WTC11 (cell line): ENCODE results near the gene CNPY1. TPM values are rescaled to one million over a fixed set of nuclear protein-coding genes. Genes with fewer than 3 reads are reported as not detected.

Source experiments
- ATAC-seq: fragments of 200-7000 bp; cut with Tn5 transposase; 2 replicates; pipeline ENCODE4 v1.10.0; 2021; ENCODE audit warnings: mild to moderate bottlenecking, moderate library complexity
- CTCF ChIA-PET: fragments of 300-600 bp; sonication (Branson Sonifier 250); formaldehyde crosslinking; loops from one replicate; lab custom pipeline; 2021; ENCODE audit warnings: antibody characterized with exemption; lab: Charles Lee
- POLR2A ChIA-PET: fragments of 350-600 bp; sonication (Branson Sonifier 250); formaldehyde crosslinking; loops from one replicate; lab custom pipeline; 2021; ENCODE audit warnings: antibody characterized with exemption; lab: Charles Lee
- DNase-seq: peaks from one replicate; pipeline ENCODE4 v3.0.0; 2021; ENCODE audit warnings: low spot score
- H3K27ac Mint-ChIP-seq: 2 replicates; pipeline ENCODE4 v1.8.0; 2021; ENCODE audit warnings: mixed read lengths
- H3K27me3 Mint-ChIP-seq: 2 replicates; pipeline ENCODE4 v1.8.0; 2021; ENCODE audit warnings: low read depth, mild to moderate bottlenecking, moderate library complexity, mixed read lengths
- H3K36me3 Mint-ChIP-seq: 2 replicates; pipeline ENCODE4 v1.8.0; 2021; ENCODE audit warnings: mixed read lengths
- H3K4me1 Mint-ChIP-seq: 2 replicates; pipeline ENCODE4 v1.8.0; 2022; ENCODE audit warnings: mixed read lengths
- H3K4me3 Mint-ChIP-seq: 2 replicates; pipeline ENCODE4 v1.8.0; 2021; ENCODE audit warnings: mild to moderate bottlenecking, moderate library complexity, mixed read lengths
- H3K9me3 Mint-ChIP-seq: 2 replicates; pipeline ENCODE4 v1.8.0; 2021; ENCODE audit warnings: mixed read lengths
- E2F1 ChIP-seq: sonication (generic); formaldehyde crosslinking; IDR thresholded peaks from 2 replicates; pipeline ENCODE4 v1.8.0; 2022; ENCODE audit warnings: mild to moderate bottlenecking, missing genetic modification reagents
- E2F4 ChIP-seq: sonication (generic); formaldehyde crosslinking; IDR thresholded peaks from 2 replicates; pipeline ENCODE4 v1.8.1; 2022; ENCODE audit warnings: low read depth, mild to moderate bottlenecking, moderate library complexity, missing genetic modification reagents, borderline replicate concordance
- ELF4 ChIP-seq: sonication (generic); formaldehyde crosslinking; IDR thresholded peaks from 2 replicates; pipeline ENCODE4 v1.8.1; 2022; ENCODE audit warnings: low read depth, mild to moderate bottlenecking, moderate library complexity, missing genetic modification reagents
- FOXP4 ChIP-seq: sonication (generic); formaldehyde crosslinking; IDR thresholded peaks from 2 replicates; pipeline ENCODE4 v1.8.0; 2022; ENCODE audit warnings: mild to moderate bottlenecking, missing genetic modification reagents
- IRF2 ChIP-seq: sonication (generic); formaldehyde crosslinking; IDR thresholded peaks from 2 replicates; pipeline ENCODE4 v1.8.0; 2022; ENCODE audit warnings: low read depth, missing genetic modification reagents, borderline replicate concordance
- MYBL2 ChIP-seq: sonication (generic); formaldehyde crosslinking; IDR thresholded peaks from 2 replicates; pipeline ENCODE4 v1.8.1; 2023; ENCODE audit warnings: mild to moderate bottlenecking, moderate library complexity, missing genetic modification reagents
- NFATC4 ChIP-seq: fragments of 250-450 bp; sonication (Bioruptor Pico); IDR thresholded peaks from 2 replicates; pipeline ENCODE4 v1.9.0; 2021; ENCODE audit warnings: mild to moderate bottlenecking
- NR1H2 ChIP-seq: sonication (generic); formaldehyde crosslinking; IDR thresholded peaks from 2 replicates; pipeline ENCODE4 v1.9.0; 2021; ENCODE audit warnings: mild to moderate bottlenecking, moderate library complexity, missing genetic modification reagents
- SMAD3 ChIP-seq: sonication (generic); formaldehyde crosslinking; IDR thresholded peaks from 2 replicates; pipeline ENCODE4 v1.8.0; 2022; ENCODE audit warnings: missing genetic modification reagents, mild to moderate bottlenecking, borderline replicate concordance
- SOX15 ChIP-seq: fragments of 250-450 bp; sonication (Bioruptor Pico); IDR thresholded peaks from 2 replicates; pipeline ENCODE4 v1.9.0; 2021; ENCODE audit warnings: mild to moderate bottlenecking
- ZNF121 ChIP-seq: sonication (generic); formaldehyde crosslinking; IDR thresholded peaks from 2 replicates; pipeline ENCODE4 v1.8.0; 2023; ENCODE audit warnings: missing genetic modification reagents
- ZNF263 ChIP-seq: sonication (generic); formaldehyde crosslinking; IDR thresholded peaks from 2 replicates; pipeline ENCODE4 v1.8.1; 2022; ENCODE audit warnings: low read depth, mild to moderate bottlenecking, moderate library complexity, missing genetic modification reagents
- ZNF317 ChIP-seq: sonication (generic); formaldehyde crosslinking; IDR thresholded peaks from 2 replicates; pipeline ENCODE4 v1.8.1; 2023; ENCODE audit warnings: low read depth, mild to moderate bottlenecking, moderate library complexity, missing genetic modification reagents, borderline replicate concordance
- ZNF416 ChIP-seq: fragments of 250-450 bp; sonication (Bioruptor Pico); IDR thresholded peaks from 2 replicates; pipeline ENCODE4 v1.9.0; 2021; ENCODE audit warnings: mild to moderate bottlenecking, inconsistent platforms
- total RNA-seq: library from RNA; stranded (reverse); gene quantifications from 3 replicates; pipeline ENCODE4 v1.2.3, GENCODE V29; 2021
- TF ChIP-seq, protein P1 (sequence below): sonication (generic); formaldehyde crosslinking; IDR thresholded peaks from 2 replicates; pipeline ENCODE4 v1.8.1; 2023; ENCODE audit warnings: mild to moderate bottlenecking, missing genetic modification reagents, moderate library complexity
- TF ChIP-seq, protein P2 (sequence below): fragments of 250-450 bp; sonication (Bioruptor Pico); IDR thresholded peaks from 2 replicates; pipeline ENCODE4 v1.9.0; 2021; ENCODE audit warnings: mild to moderate bottlenecking
- TF ChIP-seq, protein P3 (sequence below): sonication (generic); formaldehyde crosslinking; IDR thresholded peaks from 2 replicates; pipeline ENCODE4 v1.8.1; 2022; ENCODE audit warnings: low read depth, missing genetic modification reagents, borderline replicate concordance
- TF ChIP-seq, protein P4 (sequence below): sonication (generic); formaldehyde crosslinking; IDR thresholded peaks from 2 replicates; pipeline ENCODE4 v1.8.0; 2022; ENCODE audit warnings: missing genetic modification reagents
- TF ChIP-seq, protein P5 (sequence below): fragments of 250-450 bp; sonication (Bioruptor Pico); IDR thresholded peaks from 2 replicates; pipeline ENCODE4 v1.9.0; 2021; ENCODE audit warnings: mild to moderate bottlenecking, borderline replicate concordance
- TF ChIP-seq, protein P6 (sequence below): fragments of 250-450 bp; sonication (Bioruptor Pico); IDR thresholded peaks from 2 replicates; pipeline ENCODE4 v1.8.0; 2021; ENCODE audit warnings: mild to moderate bottlenecking

Gene CNPY1
- total RNA-seq, 1 experiment from 2014 or later: 0.09 TPM

- CTCF ChIA-PET: no interaction called here
- Mint-ChIP-seq H3K4me3 (no peak overlapping the region), H3K4me1 (peaks cover 24% of the 10 kb centered on the region)
Measured at GRCh38 chr7:155481764-155482163, 64.6 kb downstream of the CNPY1 start.

More at GRCh38 chr7:155481764-155482163, 64.6 kb downstream of the CNPY1 start:
- peaks cover 7% of the 10 kb centered on the region; the same call in 1 of the 2 replicates for H3K36me3 Mint-ChIP-seq
- no peak for DNase-seq
- POLR2A ChIA-PET: no interaction called here
- peaks cover 80% of the 10 kb centered on the region for H3K27me3 Mint-ChIP-seq
- H3K27ac Mint-ChIP-seq: no peak overlapping the region
- peaks cover 10% of the 10 kb centered on the region for H3K9me3 Mint-ChIP-seq
- TF ChIP-seq, protein P1, sequence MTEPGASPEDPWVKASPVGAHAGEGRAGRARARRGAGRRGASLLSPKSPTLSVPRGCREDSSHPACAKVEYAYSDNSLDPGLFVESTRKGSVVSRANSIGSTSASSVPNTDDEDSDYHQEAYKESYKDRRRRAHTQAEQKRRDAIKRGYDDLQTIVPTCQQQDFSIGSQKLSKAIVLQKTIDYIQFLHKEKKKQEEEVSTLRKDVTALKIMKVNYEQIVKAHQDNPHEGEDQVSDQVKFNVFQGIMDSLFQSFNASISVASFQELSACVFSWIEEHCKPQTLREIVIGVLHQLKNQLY (CRISPR knock-in tag): no peak
- TF ChIP-seq NR1H2 (CRISPR knock-in tag) (no peak), IRF2 (CRISPR knock-in tag) (no peak), FOXP4 (CRISPR knock-in tag) (no peak), ZNF121 (no peak), SOX15 (CRISPR knock-in tag) (no peak), MYBL2 (CRISPR knock-in tag) (no peak), ZNF263 (no peak), SMAD3 (CRISPR knock-in tag) (no peak), ELF4 (CRISPR knock-in tag) (no peak), E2F4 (CRISPR knock-in tag) (no peak), NFATC4 (CRISPR knock-in tag) (no peak), ZNF416 (CRISPR knock-in tag) (no peak), ZNF317 (CRISPR knock-in tag) (no peak), E2F1 (no peak)
- TF ChIP-seq, protein P2, sequence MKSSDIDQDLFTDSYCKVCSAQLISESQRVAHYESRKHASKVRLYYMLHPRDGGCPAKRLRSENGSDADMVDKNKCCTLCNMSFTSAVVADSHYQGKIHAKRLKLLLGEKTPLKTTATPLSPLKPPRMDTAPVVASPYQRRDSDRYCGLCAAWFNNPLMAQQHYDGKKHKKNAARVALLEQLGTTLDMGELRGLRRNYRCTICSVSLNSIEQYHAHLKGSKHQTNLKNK (CRISPR knock-in tag): no peak
- TF ChIP-seq, protein P3, sequence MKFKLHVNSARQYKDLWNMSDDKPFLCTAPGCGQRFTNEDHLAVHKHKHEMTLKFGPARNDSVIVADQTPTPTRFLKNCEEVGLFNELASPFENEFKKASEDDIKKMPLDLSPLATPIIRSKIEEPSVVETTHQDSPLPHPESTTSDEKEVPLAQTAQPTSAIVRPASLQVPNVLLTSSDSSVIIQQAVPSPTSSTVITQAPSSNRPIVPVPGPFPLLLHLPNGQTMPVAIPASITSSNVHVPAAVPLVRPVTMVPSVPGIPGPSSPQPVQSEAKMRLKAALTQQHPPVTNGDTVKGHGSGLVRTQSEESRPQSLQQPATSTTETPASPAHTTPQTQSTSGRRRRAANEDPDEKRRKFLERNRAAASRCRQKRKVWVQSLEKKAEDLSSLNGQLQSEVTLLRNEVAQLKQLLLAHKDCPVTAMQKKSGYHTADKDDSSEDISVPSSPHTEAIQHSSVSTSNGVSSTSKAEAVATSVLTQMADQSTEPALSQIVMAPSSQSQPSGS (CRISPR knock-in tag): no peak
- TF ChIP-seq, protein P4, sequence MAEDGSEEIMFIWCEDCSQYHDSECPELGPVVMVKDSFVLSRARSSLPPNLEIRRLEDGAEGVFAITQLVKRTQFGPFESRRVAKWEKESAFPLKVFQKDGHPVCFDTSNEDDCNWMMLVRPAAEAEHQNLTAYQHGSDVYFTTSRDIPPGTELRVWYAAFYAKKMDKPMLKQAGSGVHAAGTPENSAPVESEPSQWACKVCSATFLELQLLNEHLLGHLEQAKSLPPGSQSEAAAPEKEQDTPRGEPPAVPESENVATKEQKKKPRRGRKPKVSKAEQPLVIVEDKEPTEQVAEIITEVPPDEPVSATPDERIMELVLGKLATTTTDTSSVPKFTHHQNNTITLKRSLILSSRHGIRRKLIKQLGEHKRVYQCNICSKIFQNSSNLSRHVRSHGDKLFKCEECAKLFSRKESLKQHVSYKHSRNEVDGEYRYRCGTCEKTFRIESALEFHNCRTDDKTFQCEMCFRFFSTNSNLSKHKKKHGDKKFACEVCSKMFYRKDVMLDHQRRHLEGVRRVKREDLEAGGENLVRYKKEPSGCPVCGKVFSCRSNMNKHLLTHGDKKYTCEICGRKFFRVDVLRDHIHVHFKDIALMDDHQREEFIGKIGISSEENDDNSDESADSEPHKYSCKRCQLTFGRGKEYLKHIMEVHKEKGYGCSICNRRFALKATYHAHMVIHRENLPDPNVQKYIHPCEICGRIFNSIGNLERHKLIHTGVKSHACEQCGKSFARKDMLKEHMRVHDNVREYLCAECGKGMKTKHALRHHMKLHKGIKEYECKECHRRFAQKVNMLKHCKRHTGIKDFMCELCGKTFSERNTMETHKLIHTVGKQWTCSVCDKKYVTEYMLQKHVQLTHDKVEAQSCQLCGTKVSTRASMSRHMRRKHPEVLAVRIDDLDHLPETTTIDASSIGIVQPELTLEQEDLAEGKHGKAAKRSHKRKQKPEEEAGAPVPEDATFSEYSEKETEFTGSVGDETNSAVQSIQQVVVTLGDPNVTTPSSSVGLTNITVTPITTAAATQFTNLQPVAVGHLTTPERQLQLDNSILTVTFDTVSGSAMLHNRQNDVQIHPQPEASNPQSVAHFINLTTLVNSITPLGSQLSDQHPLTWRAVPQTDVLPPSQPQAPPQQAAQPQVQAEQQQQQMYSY: no peak
- TF ChIP-seq, protein P5, sequence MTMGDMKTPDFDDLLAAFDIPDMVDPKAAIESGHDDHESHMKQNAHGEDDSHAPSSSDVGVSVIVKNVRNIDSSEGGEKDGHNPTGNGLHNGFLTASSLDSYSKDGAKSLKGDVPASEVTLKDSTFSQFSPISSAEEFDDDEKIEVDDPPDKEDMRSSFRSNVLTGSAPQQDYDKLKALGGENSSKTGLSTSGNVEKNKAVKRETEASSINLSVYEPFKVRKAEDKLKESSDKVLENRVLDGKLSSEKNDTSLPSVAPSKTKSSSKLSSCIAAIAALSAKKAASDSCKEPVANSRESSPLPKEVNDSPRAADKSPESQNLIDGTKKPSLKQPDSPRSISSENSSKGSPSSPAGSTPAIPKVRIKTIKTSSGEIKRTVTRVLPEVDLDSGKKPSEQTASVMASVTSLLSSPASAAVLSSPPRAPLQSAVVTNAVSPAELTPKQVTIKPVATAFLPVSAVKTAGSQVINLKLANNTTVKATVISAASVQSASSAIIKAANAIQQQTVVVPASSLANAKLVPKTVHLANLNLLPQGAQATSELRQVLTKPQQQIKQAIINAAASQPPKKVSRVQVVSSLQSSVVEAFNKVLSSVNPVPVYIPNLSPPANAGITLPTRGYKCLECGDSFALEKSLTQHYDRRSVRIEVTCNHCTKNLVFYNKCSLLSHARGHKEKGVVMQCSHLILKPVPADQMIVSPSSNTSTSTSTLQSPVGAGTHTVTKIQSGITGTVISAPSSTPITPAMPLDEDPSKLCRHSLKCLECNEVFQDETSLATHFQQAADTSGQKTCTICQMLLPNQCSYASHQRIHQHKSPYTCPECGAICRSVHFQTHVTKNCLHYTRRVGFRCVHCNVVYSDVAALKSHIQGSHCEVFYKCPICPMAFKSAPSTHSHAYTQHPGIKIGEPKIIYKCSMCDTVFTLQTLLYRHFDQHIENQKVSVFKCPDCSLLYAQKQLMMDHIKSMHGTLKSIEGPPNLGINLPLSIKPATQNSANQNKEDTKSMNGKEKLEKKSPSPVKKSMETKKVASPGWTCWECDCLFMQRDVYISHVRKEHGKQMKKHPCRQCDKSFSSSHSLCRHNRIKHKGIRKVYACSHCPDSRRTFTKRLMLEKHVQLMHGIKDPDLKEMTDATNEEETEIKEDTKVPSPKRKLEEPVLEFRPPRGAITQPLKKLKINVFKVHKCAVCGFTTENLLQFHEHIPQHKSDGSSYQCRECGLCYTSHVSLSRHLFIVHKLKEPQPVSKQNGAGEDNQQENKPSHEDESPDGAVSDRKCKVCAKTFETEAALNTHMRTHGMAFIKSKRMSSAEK (CRISPR knock-in tag): no peak
- TF ChIP-seq, protein P6, sequence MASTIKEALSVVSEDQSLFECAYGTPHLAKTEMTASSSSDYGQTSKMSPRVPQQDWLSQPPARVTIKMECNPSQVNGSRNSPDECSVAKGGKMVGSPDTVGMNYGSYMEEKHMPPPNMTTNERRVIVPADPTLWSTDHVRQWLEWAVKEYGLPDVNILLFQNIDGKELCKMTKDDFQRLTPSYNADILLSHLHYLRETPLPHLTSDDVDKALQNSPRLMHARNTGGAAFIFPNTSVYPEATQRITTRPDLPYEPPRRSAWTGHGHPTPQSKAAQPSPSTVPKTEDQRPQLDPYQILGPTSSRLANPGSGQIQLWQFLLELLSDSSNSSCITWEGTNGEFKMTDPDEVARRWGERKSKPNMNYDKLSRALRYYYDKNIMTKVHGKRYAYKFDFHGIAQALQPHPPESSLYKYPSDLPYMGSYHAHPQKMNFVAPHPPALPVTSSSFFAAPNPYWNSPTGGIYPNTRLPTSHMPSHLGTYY (CRISPR knock-in tag): no peak
- TF ChIP-seq, all 79 proteins: peak for 0
- no peak for ATAC-seq
